ENCODE results near the gene ADCY3. TPM values are rescaled to one million over a fixed set of nuclear protein-coding genes. Genes with fewer than 3 reads are reported as not detected.

ADCY3 gene
- 11.3 and 26.8 TPM in 2 replicates for total RNA-seq (2014; rRNA removed; shearing (Covaris generic))

- DNase-seq (ENCODE audit: low spot score), result no peak
Observed at GRCh38 chr2:24920098-24920808, at the start of gene ADCY3. ADCY3 (minus strand) TSS chr2:24920237; CDS start chr2:24918987, 1,250 bp downstream.

GRCh38 chr2:24969784-24970183 is 49.7 kb upstream of the ADCY3 start:
- no peak for DNase-seq (ENCODE audit: low spot score)

GRCh38 chr2:24961903-24962302 is 41.9 kb upstream of the ADCY3 start:
- DNase-seq (ENCODE audit: low spot score), result no peak

GRCh38 chr2:24959761-24960160 is 39.7 kb upstream of the ADCY3 start:
- DNase-seq (ENCODE audit: low spot score), result no peak

- DNase-seq (ENCODE audit: low spot score), result no peak
Observed at GRCh38 chr2:24958411-24958935, 38.4 kb upstream of the ADCY3 start.

- no peak for DNase-seq (ENCODE audit: low spot score)
Observed at GRCh38 chr2:24957976-24958375, 37.9 kb upstream of the ADCY3 start.

- no peak for DNase-seq (ENCODE audit: low spot score)
Observed at GRCh38 chr2:24957221-24957620, 37.2 kb upstream of the ADCY3 start.

- no peak for DNase-seq (ENCODE audit: low spot score)
Observed at GRCh38 chr2:24955921-24956320, 35.9 kb upstream of the ADCY3 start.

- DNase-seq (ENCODE audit: low spot score), result no peak
Observed at GRCh38 chr2:24955232-24955631, 35.2 kb upstream of the ADCY3 start.

GRCh38 chr2:24950102-24950501 is 30.1 kb upstream of the ADCY3 start:
- no peak for DNase-seq (ENCODE audit: low spot score)

- no peak for DNase-seq (ENCODE audit: low spot score)
Observed at GRCh38 chr2:24948506-24948905, 28.5 kb upstream of the ADCY3 start.

GRCh38 chr2:24947561-24948157 is 27.6 kb upstream of the ADCY3 start:
- DNase-seq (ENCODE audit: low spot score), result no peak

- no peak for DNase-seq (ENCODE audit: low spot score)
Observed at GRCh38 chr2:24945907-24946306, 25.9 kb upstream of the ADCY3 start.

GRCh38 chr2:24943427-24944053 is 23.5 kb upstream of the ADCY3 start:
- DNase-seq (ENCODE audit: low spot score), result no peak

GRCh38 chr2:24939353-24939752 is 19.3 kb upstream of the ADCY3 start:
- DNase-seq (ENCODE audit: low spot score), result no peak

GRCh38 chr2:24937236-24937635 is 17.2 kb upstream of the ADCY3 start:
- DNase-seq (ENCODE audit: low spot score), result no peak

- no peak for DNase-seq (ENCODE audit: low spot score)
Observed at GRCh38 chr2:24935145-24935544, 15.1 kb upstream of the ADCY3 start.

- DNase-seq (ENCODE audit: low spot score), result no peak
Observed at GRCh38 chr2:24932715-24933114, 12.7 kb upstream of the ADCY3 start.

GRCh38 chr2:24930768-24931167 is 10.7 kb upstream of the ADCY3 start:
- no peak for DNase-seq (ENCODE audit: low spot score)

GRCh38 chr2:24929230-24929629 is 9.2 kb upstream of the ADCY3 start:
- no peak for DNase-seq (ENCODE audit: low spot score)

- no peak for DNase-seq (ENCODE audit: low spot score)
Observed at GRCh38 chr2:24928036-24928435, 8.0 kb upstream of the ADCY3 start.

- no peak for DNase-seq (ENCODE audit: low spot score)
Observed at GRCh38 chr2:24926602-24927252, 6.7 kb upstream of the ADCY3 start.
